HL-60 (cell line): ENCODE measurements around the gene FSTL5.
"Not testable (repeated sequence)": the region's sequence is repeated elsewhere in the genome, so short reads cannot be mapped to it uniquely, and the experiment has no call there.

Experiments
- DNase-seq, 2 experiments: peaks; one replicate each; pipeline ENCODE4 v3.0.0-alpha.2; 2010 to 2020; ENCODE audit warnings: low read depth in 1 of 2, low spot score in 1 of 2
- H3K27ac ChIP-seq: fragments of 250-450 bp; sonication (Bioruptor Pico); replicated peaks from 2 replicates; pipeline ENCODE4 v1.5.1; 2020; ENCODE audit warnings: mild to moderate bottlenecking, moderate library complexity
- H3K27me3 ChIP-seq: fragments of 250-450 bp; sonication (Bioruptor Pico); 2 replicates; pipeline ENCODE4 v1.5.1; 2021; ENCODE audit warnings: mild to moderate bottlenecking, moderate library complexity; ENCODE audit not compliant: insufficient read depth, poor library complexity, severe bottlenecking
- H3K4me3 ChIP-seq: replicated peaks from 2 replicates; pipeline ENCODE4 v1.5.1; 2011; ENCODE audit warnings: mild to moderate bottlenecking, control low read depth, low read length; ENCODE audit not compliant: insufficient read depth
- GABPA ChIP-seq: IDR thresholded peaks from 2 replicates; pipeline ENCODE4 v1.6.1; 2012; ENCODE audit warnings: low read depth
- POLR2AphosphoS5 ChIP-seq: IDR thresholded peaks from 2 replicates; pipeline ENCODE4 v1.6.1; 2012; ENCODE audit warnings: low read depth
- SPI1 ChIP-seq: IDR thresholded peaks from 2 replicates; pipeline ENCODE4 v1.6.1; 2012; ENCODE audit warnings: low read depth, mild to moderate bottlenecking, borderline replicate concordance
- long read RNA-seq: library from polyadenylated mRNA; unstranded; transcript quantifications from one replicate; pipeline ENCODE4 v2.0.0, GENCODE V29; 2020
- TF ChIP-seq, protein P1 (sequence below): IDR thresholded peaks from one replicate; pipeline ENCODE4 v1.5.1; 2011; ENCODE audit warnings: low read length, control low read depth, inconsistent platforms; ENCODE audit not compliant: insufficient read depth
- TF ChIP-seq, protein P2 (sequence below): IDR thresholded peaks from 2 replicates; pipeline ENCODE4 v1.6.1; 2012; ENCODE audit warnings: low read depth; ENCODE audit not compliant: insufficient replicate concordance

The FSTL5 gene
- long read RNA-seq, partial matches to known transcripts, result 10 of 183 reads
- long read RNA-seq, other reads (novel, unspliced or antisense), result 173 of 183 reads

DNA sequence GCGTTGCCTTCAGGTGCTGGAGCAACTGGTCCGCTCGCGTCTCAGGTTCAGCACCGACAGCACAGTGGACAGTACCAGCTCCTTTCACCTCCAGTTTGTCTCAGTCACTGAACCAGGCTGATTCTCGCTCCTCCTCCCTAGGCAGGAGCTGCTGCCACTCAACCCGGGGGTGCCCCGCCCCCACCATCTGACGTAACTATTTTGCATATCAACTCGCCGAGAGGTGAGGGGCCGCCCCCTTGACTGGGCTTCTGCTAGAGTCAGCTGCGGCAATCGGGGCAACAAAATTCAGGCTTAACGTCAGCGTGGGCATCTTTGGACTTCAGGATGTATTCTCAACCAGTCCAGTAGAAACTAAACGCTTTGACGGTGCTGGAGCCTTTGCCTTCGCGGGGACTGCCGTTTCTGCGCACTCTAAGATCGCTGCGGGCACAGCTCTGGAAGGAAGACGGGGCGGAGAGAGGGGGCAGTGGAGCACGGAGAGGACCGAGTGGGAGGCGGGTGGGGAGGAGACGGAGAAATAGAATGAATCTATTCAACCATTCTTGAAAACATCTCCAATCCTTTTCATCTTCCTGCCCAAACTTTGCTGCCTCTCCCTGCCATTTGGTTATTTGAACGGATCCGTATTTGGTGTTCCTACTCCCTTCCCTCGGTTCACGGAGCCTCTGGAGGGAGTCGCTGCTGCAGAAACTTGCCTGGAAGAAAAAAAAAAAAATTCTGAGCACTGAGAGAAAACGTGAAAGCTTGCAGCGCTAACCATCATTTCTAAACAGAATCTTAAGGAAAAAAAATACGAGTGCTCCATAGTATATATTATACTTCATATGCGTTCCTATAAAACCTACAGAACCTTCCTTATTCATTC, at the start of gene FSTL5:
FSTL5 (minus strand) TSS at position 109 of the 868 bp plus-strand sequence. CDS start 52,604 bp downstream, outside the sequence.
- TF ChIP-seq, protein P1, sequence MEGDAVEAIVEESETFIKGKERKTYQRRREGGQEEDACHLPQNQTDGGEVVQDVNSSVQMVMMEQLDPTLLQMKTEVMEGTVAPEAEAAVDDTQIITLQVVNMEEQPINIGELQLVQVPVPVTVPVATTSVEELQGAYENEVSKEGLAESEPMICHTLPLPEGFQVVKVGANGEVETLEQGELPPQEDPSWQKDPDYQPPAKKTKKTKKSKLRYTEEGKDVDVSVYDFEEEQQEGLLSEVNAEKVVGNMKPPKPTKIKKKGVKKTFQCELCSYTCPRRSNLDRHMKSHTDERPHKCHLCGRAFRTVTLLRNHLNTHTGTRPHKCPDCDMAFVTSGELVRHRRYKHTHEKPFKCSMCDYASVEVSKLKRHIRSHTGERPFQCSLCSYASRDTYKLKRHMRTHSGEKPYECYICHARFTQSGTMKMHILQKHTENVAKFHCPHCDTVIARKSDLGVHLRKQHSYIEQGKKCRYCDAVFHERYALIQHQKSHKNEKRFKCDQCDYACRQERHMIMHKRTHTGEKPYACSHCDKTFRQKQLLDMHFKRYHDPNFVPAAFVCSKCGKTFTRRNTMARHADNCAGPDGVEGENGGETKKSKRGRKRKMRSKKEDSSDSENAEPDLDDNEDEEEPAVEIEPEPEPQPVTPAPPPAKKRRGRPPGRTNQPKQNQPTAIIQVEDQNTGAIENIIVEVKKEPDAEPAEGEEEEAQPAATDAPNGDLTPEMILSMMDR, result no peak
- TF ChIP-seq, protein P2, sequence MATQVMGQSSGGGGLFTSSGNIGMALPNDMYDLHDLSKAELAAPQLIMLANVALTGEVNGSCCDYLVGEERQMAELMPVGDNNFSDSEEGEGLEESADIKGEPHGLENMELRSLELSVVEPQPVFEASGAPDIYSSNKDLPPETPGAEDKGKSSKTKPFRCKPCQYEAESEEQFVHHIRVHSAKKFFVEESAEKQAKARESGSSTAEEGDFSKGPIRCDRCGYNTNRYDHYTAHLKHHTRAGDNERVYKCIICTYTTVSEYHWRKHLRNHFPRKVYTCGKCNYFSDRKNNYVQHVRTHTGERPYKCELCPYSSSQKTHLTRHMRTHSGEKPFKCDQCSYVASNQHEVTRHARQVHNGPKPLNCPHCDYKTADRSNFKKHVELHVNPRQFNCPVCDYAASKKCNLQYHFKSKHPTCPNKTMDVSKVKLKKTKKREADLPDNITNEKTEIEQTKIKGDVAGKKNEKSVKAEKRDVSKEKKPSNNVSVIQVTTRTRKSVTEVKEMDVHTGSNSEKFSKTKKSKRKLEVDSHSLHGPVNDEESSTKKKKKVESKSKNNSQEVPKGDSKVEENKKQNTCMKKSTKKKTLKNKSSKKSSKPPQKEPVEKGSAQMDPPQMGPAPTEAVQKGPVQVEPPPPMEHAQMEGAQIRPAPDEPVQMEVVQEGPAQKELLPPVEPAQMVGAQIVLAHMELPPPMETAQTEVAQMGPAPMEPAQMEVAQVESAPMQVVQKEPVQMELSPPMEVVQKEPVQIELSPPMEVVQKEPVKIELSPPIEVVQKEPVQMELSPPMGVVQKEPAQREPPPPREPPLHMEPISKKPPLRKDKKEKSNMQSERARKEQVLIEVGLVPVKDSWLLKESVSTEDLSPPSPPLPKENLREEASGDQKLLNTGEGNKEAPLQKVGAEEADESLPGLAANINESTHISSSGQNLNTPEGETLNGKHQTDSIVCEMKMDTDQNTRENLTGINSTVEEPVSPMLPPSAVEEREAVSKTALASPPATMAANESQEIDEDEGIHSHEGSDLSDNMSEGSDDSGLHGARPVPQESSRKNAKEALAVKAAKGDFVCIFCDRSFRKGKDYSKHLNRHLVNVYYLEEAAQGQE, result peak; percentile 92
- Histone ChIP-seq H3K27me3 (peaks cover 4% of the 10 kb centered on the region), H3K27ac (no peak within 1 kb of the TSS), H3K4me3 (no peak within 1 kb of the TSS)
- DNase-seq, result no peak

DNA sequence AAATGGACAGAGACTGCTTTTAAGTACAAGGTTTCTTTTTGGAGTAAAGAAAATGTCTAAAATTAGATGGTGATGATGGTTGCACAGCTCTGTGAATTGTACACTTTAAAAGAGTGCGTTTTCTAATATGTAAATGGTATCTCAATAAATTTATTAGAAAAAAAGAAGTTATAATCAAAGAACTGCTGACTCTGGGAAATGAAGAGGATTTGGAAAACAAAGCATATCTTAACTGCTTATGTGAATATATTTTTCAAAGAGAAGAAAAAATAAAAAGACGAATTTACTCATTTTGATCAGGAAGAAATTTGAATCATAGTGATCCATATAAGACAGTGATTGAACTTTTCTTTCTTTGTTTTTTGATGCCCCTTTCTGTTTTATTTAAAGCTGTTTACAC, 45.9 kb upstream of the FSTL5 start:
- Histone ChIP-seq H3K27me3 (no peaks in the 10 kb centered on the region), H3K27ac (no peak overlapping the region), H3K4me3 (no peak overlapping the region)
- TF ChIP-seq GABPA, result no peak
- no peak for TF ChIP-seq POLR2AphosphoS5
- TF ChIP-seq, protein P2, result no peak
- TF ChIP-seq, protein P1, result no peak
- no peak for TF ChIP-seq SPI1
- DNase-seq, result no peak

DNA sequence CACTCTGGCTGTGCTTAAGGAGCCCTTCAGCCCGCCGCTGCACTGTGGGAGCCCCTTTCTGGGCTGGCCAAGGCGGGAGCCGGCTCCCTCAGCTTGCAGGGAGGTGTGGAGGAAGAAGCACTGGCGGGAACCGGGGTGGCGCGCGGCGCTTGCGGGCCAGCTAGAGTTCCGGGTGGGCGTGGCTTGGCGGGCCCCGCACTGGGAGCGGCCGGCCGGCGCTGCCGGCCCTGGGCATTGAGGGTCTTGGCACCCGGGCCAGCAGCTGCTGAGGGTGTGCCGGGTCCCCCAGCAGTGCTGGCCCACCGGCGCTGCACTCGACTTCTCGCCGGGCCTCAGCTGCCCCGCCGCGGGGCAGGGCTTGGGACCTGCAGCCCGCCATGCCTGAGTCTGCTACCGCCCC, 39.7 kb upstream of the FSTL5 start:
- not testable (repeated sequence) for H3K4me3 ChIP-seq, H3K27me3 ChIP-seq, H3K27ac ChIP-seq, DNase-seq

DNA sequence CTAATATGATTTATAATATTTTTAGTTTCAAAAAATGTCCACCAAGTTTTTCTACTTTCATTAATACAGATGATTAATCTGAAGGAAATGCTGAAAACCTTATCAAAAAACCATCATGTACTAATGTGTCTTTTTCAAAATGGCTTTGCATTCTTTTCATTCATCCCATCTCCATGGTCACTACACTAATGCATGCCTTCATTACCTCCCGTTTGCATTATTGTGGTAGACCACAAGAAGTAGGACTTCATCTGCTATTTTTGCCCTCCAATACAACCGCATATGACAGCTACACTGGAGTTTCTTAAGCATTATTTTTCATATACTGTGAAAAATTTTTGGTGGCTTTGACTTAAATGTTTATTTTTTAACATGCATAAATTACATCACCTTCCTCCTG, 37.9 kb upstream of the FSTL5 start:
- Histone ChIP-seq H3K27me3 (no peaks in the 10 kb centered on the region), H3K4me3 (no peak overlapping the region), H3K27ac (no peak overlapping the region)
- no peak for TF ChIP-seq SPI1
- TF ChIP-seq GABPA, result no peak
- TF ChIP-seq, protein P1, result no peak
- TF ChIP-seq POLR2AphosphoS5, result no peak
- no peak for DNase-seq
